Tibial nerve (tissue), 4 donors: Measurements from ENCODE around the gene ARRDC1.
"Not testable (repeated sequence)": the region's sequence is repeated elsewhere in the genome, so short reads cannot be mapped to it uniquely, and the experiment has no call there.

Experiments
- CTCF ChIP-seq, 5 experiments: fragments of 200-600 bp in 3 of 5; fragments of 450-650 bp in 2 of 5; sonication (generic) in 3 of 5; IDR thresholded peaks; one replicate each; pipeline ENCODE4 v1.5.1; 2016 to 2019; ENCODE audit warnings: antibody characterized with exemption in 5 of 5, mild to moderate bottlenecking in 3 of 5, moderate library complexity in 2 of 5
- EP300 ChIP-seq, 2 donors: sonication (generic); formaldehyde crosslinking; IDR thresholded peaks; one replicate each; pipeline ENCODE4 v1.6.1; 2017; ENCODE audit warnings: antibody characterized with exemption in 2 of 2, mild to moderate bottlenecking in 1 of 2
- POLR2A ChIP-seq, 2 donors: fragments of 450-650 bp; IDR thresholded peaks; one replicate each; pipeline ENCODE4 v1.6.1; 2017; ENCODE audit warnings: antibody characterized with exemption in 2 of 2, mild to moderate bottlenecking in 2 of 2, moderate library complexity in 2 of 2

GRCh38 chr9:137627406-137627805 lies 21.9 kb downstream of the ARRDC1 start:
- TF ChIP-seq CTCF, EP300, POLR2A (IDR thresholded peaks at IDR 0.05): not testable (repeated sequence)
